Endothelial cell of umbilical vein (primary cell): ENCODE measurements around the gene KDM5C. TPM values are rescaled to one million over a fixed set of nuclear protein-coding genes. Genes with fewer than 3 reads are reported as not detected.

Experiments
- BruUV-seq: library from RNA; stranded (reverse); fragments of 400-500 nt; replicated peaks from 2 replicates; lab custom pipeline; 2021; lab: Mats Ljungman, UMichigan
- CTCF ChIA-PET: fragments of 300-600, 350-600 bp; sonication (Branson Sonifier 250); formaldehyde crosslinking; loops from one replicate; lab custom pipeline; 2021; ENCODE audit warnings: antibody characterized with exemption, inconsistent platforms; lab: Charles Lee
- POLR2A ChIA-PET: fragments of 300-600, 350-600 bp; sonication (Branson Sonifier 250); formaldehyde crosslinking; loops from one replicate; lab custom pipeline; 2021; ENCODE audit warnings: antibody characterized with exemption, inconsistent platforms; lab: Charles Lee
- DNase-seq: peaks from one replicate; pipeline ENCODE4 v3.0.0-alpha.2; 2011; ENCODE audit warnings: low read depth, low spot score
- FAIRE-seq: peaks from 2 replicates; lab custom pipeline; 2011; peaks lifted over from hg19 to GRCh38; lab: Jason Lieb, UNC
- H2AFZ ChIP-seq: 2 replicates; pipeline ENCODE4 v1.6.0; 2012; ENCODE audit warnings: low read depth, low read length, control low read depth, inconsistent platforms
- H3K27ac ChIP-seq: 2 replicates; pipeline ENCODE4 v1.5.1; 2011; ENCODE audit warnings: low read depth, mild to moderate bottlenecking, control low read depth, low read length, moderate library complexity; ENCODE audit not compliant: insufficient read depth
- H3K27me3 ChIP-seq, 2 experiments: 2 replicates each; pipeline versions ENCODE4 v1.6.0 to v1.6.1; 2011; ENCODE audit warnings: low read length in 2 of 2, mixed read lengths in 1 of 2; ENCODE audit not compliant: control insufficient read depth in 2 of 2, insufficient read depth in 2 of 2
- H3K36me3 ChIP-seq, 2 experiments: 2 replicates in 1 of 2; 3 replicates in 1 of 2; pipeline ENCODE4 v1.5.1; 2011; ENCODE audit warnings: low read length in 2 of 2, mild to moderate bottlenecking in 1 of 2, moderate library complexity in 1 of 2; ENCODE audit not compliant: control insufficient read depth in 2 of 2, insufficient read depth in 2 of 2; ENCODE audit errors: extremely low read depth in 1 of 2
- H3K4me1 ChIP-seq: 3 replicates; pipeline ENCODE4 v1.5.1; 2011; ENCODE audit warnings: mild to moderate bottlenecking, low read length; ENCODE audit not compliant: control insufficient read depth, insufficient read depth; ENCODE audit errors: extremely low read depth
- H3K4me2 ChIP-seq: 2 replicates; pipeline ENCODE4 v1.6.1; 2011; ENCODE audit warnings: low read length, control low read depth, mixed read lengths; ENCODE audit not compliant: insufficient read depth
- H3K4me3 ChIP-seq, 3 experiments: fragments of 200-600 bp in 1 of 3; sonication (generic), shearing (Covaris generic) in 1 of 3; replicated peaks in 1 of 3; 2 replicates each; pipeline ENCODE4 v1.5.1; 2011 to 2016; ENCODE audit warnings: control low read depth in 3 of 3, low read length in 3 of 3, mild to moderate bottlenecking in 2 of 3, inconsistent platforms in 1 of 3, low read depth in 1 of 3, moderate library complexity in 1 of 3; ENCODE audit not compliant: insufficient read depth in 1 of 3
- H3K79me2 ChIP-seq: 2 replicates; pipeline ENCODE4 v1.6.0; 2012; ENCODE audit warnings: low read length, inconsistent platforms; ENCODE audit not compliant: control insufficient read depth, insufficient read depth
- H3K9ac ChIP-seq: replicated peaks from 2 replicates; pipeline ENCODE3; 2011; ENCODE audit warnings: low read length, control low read depth; ENCODE audit not compliant: insufficient read depth; ENCODE audit errors: extremely low read depth
- H3K9me1 ChIP-seq: replicated peaks from 3 replicates; pipeline ENCODE4 v1.6.0; 2011; ENCODE audit warnings: mild to moderate bottlenecking, low read length; ENCODE audit not compliant: control insufficient read depth, insufficient read depth; ENCODE audit errors: extremely low read depth
- H3K9me3 ChIP-seq: replicated peaks from 2 replicates; pipeline ENCODE4 v1.5.1; 2012; ENCODE audit warnings: low read length, inconsistent platforms; ENCODE audit not compliant: control insufficient read depth, insufficient read depth
- H4K20me1 ChIP-seq: replicated peaks from 2 replicates; pipeline ENCODE3; 2011; ENCODE audit warnings: mild to moderate bottlenecking, low read length; ENCODE audit not compliant: control insufficient read depth, insufficient read depth; ENCODE audit errors: extremely low read depth
- FOS ChIP-seq: IDR thresholded peaks from 2 replicates; pipeline ENCODE4 v1.6.1; 2011; ENCODE audit warnings: mild to moderate bottlenecking, low read length, moderate library complexity, borderline replicate concordance; ENCODE audit not compliant: insufficient read depth
- JUN ChIP-seq: IDR thresholded peaks from 2 replicates; pipeline ENCODE4 v1.6.1; 2011; ENCODE audit warnings: borderline replicate concordance, low read depth; ENCODE audit not compliant: insufficient read length, insufficient read depth
- MYC ChIP-seq: IDR thresholded peaks from one replicate; pipeline ENCODE4 v1.6.1; 2011; ENCODE audit warnings: mild to moderate bottlenecking, low read depth, low read length
- POLR2A ChIP-seq: IDR thresholded peaks from 2 replicates; pipeline ENCODE4 v1.6.1; 2012; ENCODE audit warnings: low read depth, mild to moderate bottlenecking, control low read depth, low read length
- POLR2AphosphoS5 ChIP-seq: IDR thresholded peaks from 2 replicates; pipeline ENCODE4 v1.6.1; 2012; ENCODE audit warnings: low read depth, mild to moderate bottlenecking, control low read depth, low read length, moderate library complexity; ENCODE audit not compliant: insufficient read depth
- dilution Hi-C: fragments of 300-500 bp; cut with MboI; formaldehyde crosslinking; loops from one replicate; pipeline ENCODE4 v1.15.0; 2019; ENCODE audit warnings: low sequenced_read_pairs; ENCODE audit not compliant: extremely low pct_ligation_motif_present
- intact Hi-C: fragments of 100-400 bp; cut with micrococcal nuclease; formaldehyde crosslinking; loops from one replicate; pipeline ENCODE4 v1.10.0; 2022
- polyA plus RNA-seq, 4 experiments: library from polyadenylated mRNA; depleted of rRNA in 3 of 4; stranded (reverse) in 3 of 4; unstranded in 1 of 4; fragments of >200 nt; gene quantifications; 2 replicates each; pipeline versions ENCODE4 v1.2.1 to v1.2.3, GENCODE V29; 2011 to 2012; ENCODE audit warnings: missing spikeins in 1 of 4
- total RNA-seq: library from RNA; stranded (reverse); gene quantifications from 2 replicates; pipeline ENCODE4 v1.2.3, GENCODE V29; 2021
- TF ChIP-seq, protein P1 (sequence below): IDR thresholded peaks from 2 replicates; pipeline ENCODE4 v1.6.1; 2011; ENCODE audit not compliant: insufficient read depth, insufficient read length
- TF ChIP-seq, protein P2 (sequence below), 2 donors: IDR thresholded peaks; 1 replicate in 1 of 2; 2 replicates in 1 of 2; pipeline ENCODE4 v1.5.1; 2011; ENCODE audit warnings: low read length in 2 of 2, mild to moderate bottlenecking in 2 of 2, moderate library complexity in 2 of 2, control low read depth in 1 of 2, inconsistent platforms in 1 of 2, low read depth in 1 of 2; ENCODE audit not compliant: insufficient read depth in 1 of 2; ENCODE audit errors: extremely low read depth in 1 of 2

The KDM5C gene
- total and polyA plus RNA-seq, 2 donors (not counting 3 experiments of a cell fraction or from before 2014, with no cell fraction given): 44.7 to 78.7 TPM

DNA sequence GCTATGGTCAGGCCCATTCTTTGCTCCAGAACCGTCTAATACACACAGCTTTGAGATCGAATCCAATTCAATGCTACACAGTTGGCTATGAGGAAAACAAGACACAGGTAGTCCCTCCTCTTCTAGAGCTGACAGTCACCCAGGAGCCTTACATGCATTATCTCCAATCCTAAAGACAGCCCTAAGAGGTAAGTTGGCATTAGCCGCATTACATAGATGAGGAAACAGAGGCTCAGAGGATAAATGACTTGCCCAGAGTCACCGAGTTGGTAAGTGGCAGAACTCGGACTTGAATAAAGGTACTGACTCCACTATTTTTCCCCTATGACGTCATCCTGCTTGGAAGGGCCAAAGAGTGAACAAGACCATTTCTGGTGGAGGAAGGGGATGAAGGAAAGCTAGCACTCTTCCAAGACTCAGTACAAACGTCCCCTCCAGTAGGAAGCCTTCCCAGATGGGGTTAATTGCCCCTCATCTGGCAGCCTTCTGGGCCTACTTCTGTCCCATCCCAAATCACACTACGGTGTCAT lies 47.9 kb upstream of the KDM5C start:
- POLR2A ChIA-PET: no interaction called here
- Histone ChIP-seq H3K4me1 (no peaks in the 10 kb centered on the region), H3K4me2 (no peak overlapping the region)

More for the DNA sequence above, 47.9 kb upstream of the KDM5C start:
- CTCF ChIA-PET: interaction anchor here (0.6 kb wide), 1 partner anchor 12 kb away, joined by 3 read pairs; no protein-coding TSS in a partner anchor
- FAIRE-seq: no peak
- Histone ChIP-seq H3K9me1 (no peaks in the 10 kb centered on the region), H2AFZ (no peak overlapping the region), H3K27me3 (no peaks in the 10 kb centered on the region), H3K36me3 (no peaks in the 10 kb centered on the region), H3K4me3 (no peak overlapping the region), H3K27ac (no peak overlapping the region), H3K79me2 (no peaks in the 10 kb centered on the region), H4K20me1 (no peaks in the 10 kb centered on the region), H3K9me3 (no peaks in the 10 kb centered on the region), H3K9ac (no peak overlapping the region)
- intact Hi-C loops: no loop called here
- no TSS peak for BruUV-seq
- DNase-seq: no peak
- dilution Hi-C loops: no loop called here
- TF ChIP-seq FOS (no peak), MYC (no peak), POLR2AphosphoS5 (no peak), POLR2A (no peak), JUN (no peak)
- TF ChIP-seq, protein P1, sequence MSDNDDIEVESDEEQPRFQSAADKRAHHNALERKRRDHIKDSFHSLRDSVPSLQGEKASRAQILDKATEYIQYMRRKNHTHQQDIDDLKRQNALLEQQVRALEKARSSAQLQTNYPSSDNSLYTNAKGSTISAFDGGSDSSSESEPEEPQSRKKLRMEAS: no peak
- TF ChIP-seq, protein P2, sequence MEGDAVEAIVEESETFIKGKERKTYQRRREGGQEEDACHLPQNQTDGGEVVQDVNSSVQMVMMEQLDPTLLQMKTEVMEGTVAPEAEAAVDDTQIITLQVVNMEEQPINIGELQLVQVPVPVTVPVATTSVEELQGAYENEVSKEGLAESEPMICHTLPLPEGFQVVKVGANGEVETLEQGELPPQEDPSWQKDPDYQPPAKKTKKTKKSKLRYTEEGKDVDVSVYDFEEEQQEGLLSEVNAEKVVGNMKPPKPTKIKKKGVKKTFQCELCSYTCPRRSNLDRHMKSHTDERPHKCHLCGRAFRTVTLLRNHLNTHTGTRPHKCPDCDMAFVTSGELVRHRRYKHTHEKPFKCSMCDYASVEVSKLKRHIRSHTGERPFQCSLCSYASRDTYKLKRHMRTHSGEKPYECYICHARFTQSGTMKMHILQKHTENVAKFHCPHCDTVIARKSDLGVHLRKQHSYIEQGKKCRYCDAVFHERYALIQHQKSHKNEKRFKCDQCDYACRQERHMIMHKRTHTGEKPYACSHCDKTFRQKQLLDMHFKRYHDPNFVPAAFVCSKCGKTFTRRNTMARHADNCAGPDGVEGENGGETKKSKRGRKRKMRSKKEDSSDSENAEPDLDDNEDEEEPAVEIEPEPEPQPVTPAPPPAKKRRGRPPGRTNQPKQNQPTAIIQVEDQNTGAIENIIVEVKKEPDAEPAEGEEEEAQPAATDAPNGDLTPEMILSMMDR (IDR thresholded peaks at IDR 0.05; ENCODE audit: extremely low read depth in 1 of 2, insufficient read depth in 1 of 2, low read depth in 1 of 2, low read length in 2 of 2): no peak
